ENCODE results near the gene PPP1R2. TPM values are rescaled to one million over a fixed set of nuclear protein-coding genes. Genes with fewer than 3 reads are reported as not detected.

Gene PPP1R2
- total and polyA plus RNA-seq, 2 donors (not counting 3 experiments of a cell fraction or from before 2014, with no cell fraction given) = 19.9 to 37.3 TPM

GRCh38 chr3:195468841-195469240 lies 74.3 kb downstream of the PPP1R2 start:
- no peak overlapping the region for H3K4me3 ChIP-seq (replicated peaks in 1 of 3; ENCODE audit: insufficient read depth in 1 of 3, low read depth in 1 of 3, low read length in 3 of 3)

GRCh38 chr3:195468391-195468776 lies 74.7 kb downstream of the PPP1R2 start:
- no peak overlapping the region for H3K4me3 ChIP-seq (replicated peaks in 1 of 3; ENCODE audit: insufficient read depth in 1 of 3, low read depth in 1 of 3, low read length in 3 of 3)
- H3K9me3 ChIP-seq (replicated peaks; ENCODE audit: control insufficient read depth, insufficient read depth, low read length) = no peaks in the 10 kb centered on the region
- FAIRE-seq (no peak), DNase-seq (ENCODE audit: low read depth, low spot score) (no peak)
- H2AFZ ChIP-seq (ENCODE audit: low read depth, low read length) = no peak overlapping the region
- H3K4me1 ChIP-seq (ENCODE audit: control insufficient read depth, extremely low read depth, insufficient read depth, low read length) = no peaks in the 10 kb centered on the region
- no peaks in the 10 kb centered on the region for H3K79me2 ChIP-seq (ENCODE audit: control insufficient read depth, insufficient read depth, low read length)
- CTCF ChIA-PET = no interaction called here
- no peaks in the 10 kb centered on the region for H4K20me1 ChIP-seq (replicated peaks; ENCODE audit: control insufficient read depth, extremely low read depth, insufficient read depth, low read length)
- BruUV-seq (replicated peaks) = no TSS peak
- no peaks in the 10 kb centered on the region for H3K36me3 ChIP-seq (ENCODE audit: control insufficient read depth in 2 of 2, extremely low read depth in 1 of 2, insufficient read depth in 2 of 2, low read length in 2 of 2)
- no peak overlapping the region for H3K9ac ChIP-seq (replicated peaks; ENCODE audit: extremely low read depth, insufficient read depth, low read length)
- POLR2A ChIA-PET = no interaction called here
- peaks cover 5 to 16% of the 10 kb centered on the region in 2 experiments for H3K27me3 ChIP-seq (ENCODE audit: control insufficient read depth in 2 of 2, insufficient read depth in 2 of 2, low read length in 2 of 2)
- intact Hi-C loops (cut with micrococcal nuclease) = no loop called here
- H3K4me2 ChIP-seq (ENCODE audit: insufficient read depth, low read length) = no peak overlapping the region
- dilution Hi-C loops (cut with MboI; ENCODE audit: extremely low pct_ligation_motif_present, low sequenced_read_pairs) = no loop called here
- no peaks in the 10 kb centered on the region for H3K9me1 ChIP-seq (replicated peaks; ENCODE audit: control insufficient read depth, extremely low read depth, insufficient read depth, low read length)
- TF ChIP-seq CTCF (IDR thresholded peaks at IDR 0.05; ENCODE audit: extremely low read depth in 1 of 2, insufficient read depth in 1 of 2, low read depth in 1 of 2, low read length in 2 of 2) (no peak), MYC (IDR thresholded peaks at IDR 0.05; ENCODE audit: low read depth, low read length) (no peak), POLR2A (IDR thresholded peaks at IDR 0.05; ENCODE audit: low read depth, low read length) (no peak), JUN (IDR thresholded peaks at IDR 0.05; ENCODE audit: borderline replicate concordance, insufficient read depth, insufficient read length, low read depth) (no peak), EZH2 (IDR thresholded peaks at IDR 0.05; ENCODE audit: borderline replicate concordance, low read depth, low read length, severe bottlenecking) (no peak), POLR2AphosphoS5 (IDR thresholded peaks at IDR 0.05; ENCODE audit: insufficient read depth, low read depth, low read length) (no peak), GATA2 (IDR thresholded peaks at IDR 0.05; ENCODE audit: insufficient read depth, insufficient read length, low read depth, low read length) (no peak), FOS (IDR thresholded peaks at IDR 0.05; ENCODE audit: borderline replicate concordance, insufficient read depth, low read length) (no peak), MAX (IDR thresholded peaks at IDR 0.05; ENCODE audit: insufficient read depth, insufficient read length) (no peak)
- H3K27ac ChIP-seq (ENCODE audit: insufficient read depth, low read depth, low read length) = no peak overlapping the region

More at GRCh38 chr3:195468841-195469240, 74.3 kb downstream of the PPP1R2 start:
- Histone ChIP-seq H3K36me3 (ENCODE audit: control insufficient read depth in 2 of 2, extremely low read depth in 1 of 2, insufficient read depth in 2 of 2, low read length in 2 of 2) (no peaks in the 10 kb centered on the region), H3K9me1 (replicated peaks; ENCODE audit: control insufficient read depth, extremely low read depth, insufficient read depth, low read length) (no peaks in the 10 kb centered on the region), H3K4me1 (ENCODE audit: control insufficient read depth, extremely low read depth, insufficient read depth, low read length) (no peaks in the 10 kb centered on the region), H3K4me2 (ENCODE audit: insufficient read depth, low read length) (no peak overlapping the region), H3K27ac (ENCODE audit: insufficient read depth, low read depth, low read length) (no peak overlapping the region), H3K79me2 (ENCODE audit: control insufficient read depth, insufficient read depth, low read length) (no peaks in the 10 kb centered on the region), H3K9ac (replicated peaks; ENCODE audit: extremely low read depth, insufficient read depth, low read length) (no peak overlapping the region), H3K27me3 (ENCODE audit: control insufficient read depth in 2 of 2, insufficient read depth in 2 of 2, low read length in 2 of 2) (peaks cover 5 to 16% of the 10 kb centered on the region in 2 experiments), H2AFZ (ENCODE audit: low read depth, low read length) (no peak overlapping the region), H3K9me3 (replicated peaks; ENCODE audit: control insufficient read depth, insufficient read depth, low read length) (no peaks in the 10 kb centered on the region), H4K20me1 (replicated peaks; ENCODE audit: control insufficient read depth, extremely low read depth, insufficient read depth, low read length) (no peaks in the 10 kb centered on the region)
- TF ChIP-seq JUN (IDR thresholded peaks at IDR 0.05; ENCODE audit: borderline replicate concordance, insufficient read depth, insufficient read length, low read depth) (no peak), POLR2A (IDR thresholded peaks at IDR 0.05; ENCODE audit: low read depth, low read length) (no peak)
- CTCF ChIA-PET = no interaction called here
- BruUV-seq (replicated peaks) = no TSS peak
- DNase-seq (ENCODE audit: low read depth, low spot score) (no peak), FAIRE-seq (no peak)
- dilution Hi-C loops (cut with MboI; ENCODE audit: extremely low pct_ligation_motif_present, low sequenced_read_pairs) (no loop called here), intact Hi-C loops (cut with micrococcal nuclease) (no loop called here)
- POLR2A ChIA-PET = no interaction called here
